Nephron (organoid): ENCODE results near the gene PRPF31.

Experiments
- H3K27ac Mint-ChIP-seq, 3 experiments: 2 replicates each; pipeline ENCODE4 v1.8.0; 2020; ENCODE audit warnings: mixed read lengths in 3 of 3, mild to moderate bottlenecking in 2 of 3, moderate library complexity in 1 of 3
- H3K27me3 Mint-ChIP-seq: 2 replicates; pipeline ENCODE4 v1.8.0; 2021; ENCODE audit warnings: low read depth, mild to moderate bottlenecking, moderate library complexity, mixed read lengths
- H3K36me3 Mint-ChIP-seq: 2 replicates; pipeline ENCODE4 v1.8.0; 2020; ENCODE audit warnings: low read depth, mixed read lengths
- H3K4me1 Mint-ChIP-seq: 2 replicates; pipeline ENCODE4 v1.8.0; 2020; ENCODE audit warnings: mixed read lengths
- H3K4me3 Mint-ChIP-seq, 3 experiments: 2 replicates each; pipeline ENCODE4 v1.8.0; 2020; ENCODE audit warnings: mild to moderate bottlenecking in 3 of 3, mixed read lengths in 3 of 3, moderate library complexity in 2 of 3
- H3K9me3 Mint-ChIP-seq: 2 replicates; pipeline ENCODE4 v1.8.0; 2020; ENCODE audit warnings: mixed read lengths
- CTCF ChIP-seq, 3 experiments: fragments of 200-600 bp; sonication (generic); IDR thresholded peaks; one replicate each; pipeline ENCODE4 v1.5.0; 2021; ENCODE audit warnings: antibody characterized with exemption in 3 of 3; ENCODE audit not compliant: unreplicated experiment in 3 of 3

The PRPF31 gene

DNA sequence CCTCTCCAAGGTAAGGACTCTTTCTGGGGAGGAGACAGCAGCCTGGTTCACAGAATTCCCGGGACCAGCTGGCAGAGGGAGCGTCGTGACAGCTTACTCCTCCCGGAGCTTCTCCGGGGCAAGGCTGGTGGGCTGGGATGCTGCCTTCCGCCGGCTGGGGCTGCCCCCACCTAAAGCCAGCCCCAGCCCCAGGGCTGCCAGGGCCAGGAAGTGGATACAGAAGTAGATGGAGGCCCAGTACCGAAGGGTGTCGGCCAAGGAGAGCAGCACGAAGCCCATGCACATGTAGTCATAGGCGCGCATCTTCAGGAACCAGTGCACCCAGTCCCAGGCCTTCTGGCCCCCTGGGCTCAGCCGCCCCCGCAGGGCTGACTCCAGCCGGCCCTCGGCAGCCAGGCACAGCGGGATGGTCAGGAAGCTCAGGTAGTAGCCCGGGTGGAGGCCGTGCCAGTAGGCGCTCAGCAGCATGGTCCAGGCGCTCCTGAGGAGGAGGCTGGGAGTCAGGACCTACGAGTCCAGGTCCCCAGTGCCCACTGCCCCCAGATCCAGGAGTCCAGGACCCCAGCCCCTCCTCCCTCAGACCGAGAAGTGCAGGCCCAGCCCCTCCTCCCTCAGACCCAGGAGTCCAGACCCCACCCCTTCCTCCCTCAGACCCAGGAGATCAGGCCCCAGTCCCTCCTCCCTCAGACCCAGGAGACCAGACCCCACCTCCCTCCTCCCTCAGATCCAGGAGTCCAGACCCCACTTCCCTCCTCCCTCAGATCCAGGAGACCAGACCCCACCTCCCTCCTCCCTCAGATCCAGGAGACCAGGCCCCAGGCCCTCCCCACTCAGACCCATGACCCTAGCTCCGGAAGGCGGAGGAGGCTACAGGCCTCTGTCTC, 58.6 kb downstream of the PRPF31 start:
- no peaks in the 10 kb centered on the region for H3K9me3 Mint-ChIP-seq
- H3K36me3 Mint-ChIP-seq, result peaks cover 8% of the 10 kb centered on the region
- peaks cover 5% of the 10 kb centered on the region for H3K4me1 Mint-ChIP-seq
- H3K27ac Mint-ChIP-seq, result peak overlapping the region in 1 of 3 experiments; percentile 48
- no peak for TF ChIP-seq CTCF (IDR thresholded peaks at IDR 0.05; ENCODE audit: unreplicated experiment in 3 of 3)
- H3K4me3 Mint-ChIP-seq, result peak overlapping the region in 1 of 3 experiments; percentile 11
- no peaks in the 10 kb centered on the region for H3K27me3 Mint-ChIP-seq

DNA sequence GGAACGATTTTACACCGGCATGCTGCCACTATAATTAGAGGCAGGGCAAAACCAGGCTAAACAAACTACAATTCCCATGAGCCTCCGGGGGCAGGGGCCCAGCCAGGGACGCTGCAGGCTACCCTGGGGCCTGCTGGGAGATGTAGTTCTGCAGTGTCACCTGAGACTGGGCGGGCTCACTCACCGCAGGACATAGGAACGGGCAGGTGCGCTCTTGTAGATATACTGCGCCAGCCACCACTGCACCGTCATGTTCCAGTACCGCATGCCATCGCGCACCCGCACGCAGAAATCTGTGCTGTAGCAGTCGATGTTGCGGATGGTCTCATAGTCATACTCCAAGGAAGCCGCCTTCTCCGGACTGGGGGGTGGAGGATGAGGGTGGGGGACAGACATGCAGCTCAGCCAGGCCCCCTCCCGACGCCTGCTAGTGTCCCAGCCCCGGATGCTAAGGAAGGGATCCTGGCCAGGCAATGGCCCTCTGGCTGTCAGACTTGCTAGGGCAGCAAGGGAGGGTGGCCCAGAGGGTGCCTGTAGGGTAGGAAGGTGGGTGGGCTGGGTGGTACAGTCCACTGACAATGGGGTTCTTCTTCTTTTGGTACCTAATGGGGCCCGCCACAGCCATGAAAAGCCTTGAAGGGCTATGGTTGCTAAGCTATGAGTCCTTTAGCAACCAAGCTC, 63.2 kb downstream of the PRPF31 start:
- Mint-ChIP-seq H3K36me3 (peaks cover 21% of the 10 kb centered on the region), H3K4me3 (no peak overlapping the region), H3K27me3 (no peaks in the 10 kb centered on the region), H3K4me1 (peaks cover 10% of the 10 kb centered on the region), H3K9me3 (no peaks in the 10 kb centered on the region), H3K27ac (peak overlapping the region in 1 of 3 experiments; percentile 39)
- TF ChIP-seq CTCF (IDR thresholded peaks at IDR 0.05; ENCODE audit: unreplicated experiment in 3 of 3), result no peak

DNA sequence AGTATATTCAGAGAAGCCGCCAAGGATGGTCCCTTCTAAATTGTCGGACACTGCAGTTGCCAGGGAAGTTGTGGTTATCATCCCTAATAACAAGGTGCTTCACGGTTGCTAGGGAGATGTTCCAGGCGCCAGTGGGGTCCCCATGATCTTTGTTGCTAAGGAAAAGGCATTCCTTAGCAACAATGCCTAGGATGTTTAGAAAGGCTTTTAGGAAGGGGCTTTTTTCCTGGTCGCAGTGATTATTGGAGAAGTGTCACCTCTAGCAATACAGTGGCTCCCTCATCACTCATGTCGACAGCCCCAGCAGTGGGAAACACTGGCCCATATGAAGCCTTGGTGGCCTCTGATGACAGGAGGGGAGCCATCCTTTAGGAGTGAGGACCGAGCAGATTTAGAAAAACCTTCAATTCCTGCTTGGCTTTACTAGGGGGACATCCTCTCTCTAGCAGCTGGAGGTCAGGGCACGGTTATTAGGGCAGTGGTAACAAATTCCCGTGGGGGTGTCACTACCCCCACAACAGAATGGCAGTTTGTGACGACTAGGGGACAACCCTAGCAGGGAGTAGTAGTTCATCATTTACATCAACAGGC, 63.8 kb downstream of the PRPF31 start:
- peaks cover 10% of the 10 kb centered on the region for H3K4me1 Mint-ChIP-seq
- H3K36me3 Mint-ChIP-seq, result peaks cover 27% of the 10 kb centered on the region

GRCh38 chr19:54179921-54180461, 64.4 kb downstream of the PRPF31 start:
- Mint-ChIP-seq H3K27ac (peak overlapping the region; percentile 42 to 65 (median 57)), H3K27me3 (no peaks in the 10 kb centered on the region), H3K9me3 (no peaks in the 10 kb centered on the region), H3K36me3 (peaks cover 28% of the 10 kb centered on the region), H3K4me3 (no peak overlapping the region), H3K4me1 (peaks cover 10% of the 10 kb centered on the region)
- TF ChIP-seq CTCF (IDR thresholded peaks at IDR 0.05; ENCODE audit: unreplicated experiment in 3 of 3), result peak; percentile 56 to 71 (median 64)

More for the DNA sequence above, 63.8 kb downstream of the PRPF31 start:
- no peak for TF ChIP-seq CTCF (IDR thresholded peaks at IDR 0.05; ENCODE audit: unreplicated experiment in 3 of 3)
- Mint-ChIP-seq H3K27me3 (no peaks in the 10 kb centered on the region), H3K27ac (peak overlapping the region in 2 of 3 experiments; percentile 42 to 65), H3K9me3 (no peaks in the 10 kb centered on the region), H3K4me3 (no peak overlapping the region)

GRCh38 chr19:54180691-54181091, 65.1 kb downstream of the PRPF31 start:
- Mint-ChIP-seq H3K27me3 (no peaks in the 10 kb centered on the region), H3K4me3 (no peak overlapping the region), H3K27ac (no peak overlapping the region), H3K36me3 (peaks cover 29% of the 10 kb centered on the region), H3K4me1 (peaks cover 10% of the 10 kb centered on the region), H3K9me3 (no peaks in the 10 kb centered on the region)
- TF ChIP-seq CTCF (IDR thresholded peaks at IDR 0.05; ENCODE audit: unreplicated experiment in 3 of 3), result no peak
